ENCODE measurements around the gene NOL12.

The NOL12 gene

GRCh38 chr22:37741312-37741795 is 55.2 kb downstream of the NOL12 start:
- POLR2A ChIA-PET, result no interaction called here
- no peak for TF ChIP-seq CTCF (IDR thresholded peaks at IDR 0.05; ENCODE audit: control extremely low read depth, extremely low read depth, low read depth, missing control alignments)
- CTCF ChIA-PET, result interaction anchor here (1.1 to 1.5 kb wide), 2 partner anchors 10 to 98 kb away, joined by 3 read pairs; no protein-coding TSS in a partner anchor
- DNase-seq (ENCODE audit: extremely low spot score), result no peak

- ChIA-PET POLR2A (no interaction called here), CTCF (interaction anchor here (0.7 kb wide), 1 partner anchor 22 kb away, joined by 3 read pairs; no protein-coding TSS in a partner anchor)
- DNase-seq (ENCODE audit: extremely low spot score), result no peak
- no peak for TF ChIP-seq CTCF (IDR thresholded peaks at IDR 0.05; ENCODE audit: control extremely low read depth, extremely low read depth, low read depth, missing control alignments)
These were observed 56.4 kb downstream of the NOL12 start for GRCh38 chr22:37742376-37743171.

Measured in GM10248 (cell line).